Neural cell (in vitro differentiated cells): ENCODE results near the gene EMC8. TPM values are rescaled to one million over a fixed set of nuclear protein-coding genes. Genes with fewer than 3 reads are reported as not detected.

ENCODE experiments used
- H2AFZ ChIP-seq: fragments of 200-600, 300-800 bp; sonication (generic), shearing (Covaris generic); 2 replicates; pipeline ENCODE4 v1.6.0; 2014; ENCODE audit warnings: low read depth, mild to moderate bottlenecking, antibody characterized with exemption, low read length, moderate library complexity
- H3F3A ChIP-seq: fragments of 200-600 bp; shearing (Covaris generic); 2 replicates; pipeline ENCODE4 v1.6.1; 2016; ENCODE audit warnings: mild to moderate bottlenecking, moderate library complexity, mixed read lengths, antibody characterized with exemption, low read length; ENCODE audit not compliant: insufficient read depth, poor library complexity, severe bottlenecking
- H3K27ac ChIP-seq: fragments of 200-600, 300-800 bp; sonication (generic), shearing (Covaris generic); 2 replicates; pipeline ENCODE4 v1.5.1; 2014; ENCODE audit warnings: mild to moderate bottlenecking, low read length, moderate library complexity
- H3K27me3 ChIP-seq: fragments of 300-800, 200-600 bp; sonication (generic), shearing (Covaris generic); 2 replicates; pipeline ENCODE4 v1.6.0; 2014; ENCODE audit warnings: mild to moderate bottlenecking, low read depth, low read length, moderate library complexity; ENCODE audit not compliant: insufficient read depth
- H3K36me3 ChIP-seq: fragments of 300-800, 200-600 bp; sonication (generic), shearing (Covaris generic); 2 replicates; pipeline ENCODE4 v1.5.1; 2014; ENCODE audit warnings: mild to moderate bottlenecking, antibody characterized with exemption, low read length, moderate library complexity; ENCODE audit not compliant: insufficient read depth
- H3K4me2 ChIP-seq: fragments of 300-800, 200-600 bp; sonication (generic), shearing (Covaris generic); 2 replicates; pipeline ENCODE4 v1.6.0; 2014; ENCODE audit warnings: mild to moderate bottlenecking, low read length
- H3K4me3 ChIP-seq: fragments of 300-800, 200-600 bp; sonication (generic), shearing (Covaris generic); 2 replicates; pipeline ENCODE4 v1.5.1; 2014; ENCODE audit warnings: mild to moderate bottlenecking, low read length, moderate library complexity
- H3K79me2 ChIP-seq: fragments of 200-600 bp; shearing (Covaris generic); replicated peaks from 2 replicates; pipeline ENCODE4 v1.6.0; 2014; ENCODE audit warnings: mild to moderate bottlenecking, low read length, moderate library complexity; ENCODE audit not compliant: insufficient read depth
- H3K9ac ChIP-seq: fragments of 300-800, 200-600 bp; sonication (generic), shearing (Covaris generic); 2 replicates; pipeline ENCODE4 v1.6.1; 2016; ENCODE audit warnings: mild to moderate bottlenecking, low read length, mixed read lengths
- H3K9me2 ChIP-seq: fragments of 200-600 bp; shearing (Covaris generic); 2 replicates; pipeline ENCODE4 v1.6.1; 2016; ENCODE audit warnings: mild to moderate bottlenecking, low read length, mixed read lengths; ENCODE audit not compliant: insufficient read depth
- H3K9me3 ChIP-seq: fragments of 200-600, 300-800 bp; sonication (generic), shearing (Covaris generic); 2 replicates; pipeline ENCODE4 v1.6.1; 2016; ENCODE audit warnings: mild to moderate bottlenecking, mixed run types, low read length, moderate library complexity, mixed read lengths
- H4K20me1 ChIP-seq: fragments of 200-600 bp; shearing (Covaris generic); 2 replicates; pipeline ENCODE4 v1.6.1; 2016; ENCODE audit warnings: mild to moderate bottlenecking, mixed run types; ENCODE audit not compliant: insufficient read depth
- SMC3 ChIP-seq: fragments of 450-650 bp; conservative IDR thresholded peaks from 2 replicates; pipeline ENCODE4 v1.6.1; 2014; ENCODE audit warnings: antibody characterized with exemption, mild to moderate bottlenecking, moderate library complexity; ENCODE audit not compliant: poor library complexity
- TAF1 ChIP-seq: IDR thresholded peaks from 2 replicates; pipeline ENCODE4 v1.6.1; 2012; ENCODE audit warnings: low read depth
- polyA plus RNA-seq: library from polyadenylated mRNA; depleted of rRNA; stranded (reverse); fragments of >200 nt; gene quantifications from 2 replicates; pipeline ENCODE4 v1.2.3, GENCODE V29; 2014
- small RNA-seq, 3 experiments: library from RNA; depleted of rRNA; stranded (forward); fragments of <200 nt; gene quantifications; one replicate each; pipeline ENCODE3, GENCODE V24; 2012

EMC8 gene
- polyA plus RNA-seq, 1 donor from 2014 or later = 38.9 TPM

DNA sequence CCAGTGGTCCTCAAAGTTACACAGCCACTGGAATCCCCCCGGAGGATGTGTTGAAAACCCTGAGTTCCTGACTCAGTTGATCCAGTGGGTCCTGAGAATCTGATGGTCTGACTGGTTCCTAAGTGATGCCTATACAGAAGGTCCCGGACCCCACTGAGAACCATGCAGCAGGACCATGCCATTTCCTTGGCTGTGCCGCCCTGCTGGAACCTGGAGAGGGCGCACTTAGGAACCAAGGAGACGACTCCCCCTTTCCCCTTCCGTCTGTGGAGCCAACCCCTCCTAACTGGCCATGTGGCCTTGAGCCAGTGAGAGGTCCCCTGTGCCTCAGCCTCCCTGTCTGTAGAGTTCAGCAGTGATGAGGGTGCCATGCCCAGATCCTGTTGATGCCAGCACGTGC, 70.5 kb downstream of the EMC8 start:
- Histone ChIP-seq H3K4me3 (no peak overlapping the region), H3K9ac (no peak overlapping the region), H3K4me2 (no peak overlapping the region), H3K36me3 (no peaks in the 10 kb centered on the region), H3K27ac (no peak overlapping the region), H3K27me3 (no peaks in the 10 kb centered on the region), H2AFZ (no peak overlapping the region), H3K9me2 (no peaks in the 10 kb centered on the region), H3K9me3 (no peaks in the 10 kb centered on the region), H3F3A (no peaks in the 10 kb centered on the region), H3K79me2 (no peaks in the 10 kb centered on the region), H4K20me1 (no peaks in the 10 kb centered on the region)
- TF ChIP-seq SMC3 (no peak), TAF1 (no peak)

Small RNAs within 50 kb of the gene (small RNA-seq; reads per million reads assigned to genes)
- gene RNU1-103P = 0 to 0.03 (median 0.03) reads per million in 3 experiments

Other genes starting within 250 kb of the EMC8 start
- 35.6 and 38.3 TPM in 2 replicates for gene GSE1, start 186.2 kb downstream of the EMC8 start, polyA plus RNA-seq
- 6.1 and 9.2 TPM in 2 replicates for gene GINS2, start 110.6 kb downstream of the EMC8 start, polyA plus RNA-seq
- not detected in 2 replicates for gene C16orf74, start 48.4 kb downstream of the EMC8 start, polyA plus RNA-seq
- 660 and 709 TPM in 2 replicates for gene COX4I1, start 151 bp upstream of the EMC8 start, polyA plus RNA-seq
- gene IRF8, start 99.6 kb upstream of the EMC8 start, polyA plus RNA-seq = not detected in 2 replicates